Stimulated activated CD8-positive, alpha-beta memory T cell treated with anti-CD3 and anti-CD28 coated beads, Interleukin-2, amount 100 ng/mL, for 48 hours (primary cell): ENCODE data around the gene ZMYM2.

Experiments used
- DNase-seq, 2 donors: peaks; one replicate each; pipeline ENCODE4 v3.0.0-alpha.2; 2020; ENCODE audit warnings: low read depth in 2 of 2

The ZMYM2 gene

GRCh38 chr13:20105161-20105689 is 146.7 kb downstream of the ZMYM2 start:
- DNase-seq = no peak

- DNase-seq = no peak
Observed at GRCh38 chr13:20106742-20107141, 148.2 kb downstream of the ZMYM2 start.

- no peak for DNase-seq
Observed at GRCh38 chr13:20109037-20109436, 150.5 kb downstream of the ZMYM2 start.

- no peak for DNase-seq
Observed at GRCh38 chr13:20114066-20114610, 155.6 kb downstream of the ZMYM2 start.

GRCh38 chr13:20116213-20116612 is 157.7 kb downstream of the ZMYM2 start:
- no peak for DNase-seq

GRCh38 chr13:20118268-20119140 is 160.0 kb downstream of the ZMYM2 start:
- no peak for DNase-seq

- DNase-seq = no peak
Observed at GRCh38 chr13:20119960-20120359, 161.4 kb downstream of the ZMYM2 start.

GRCh38 chr13:20121159-20121525 is 162.6 kb downstream of the ZMYM2 start:
- DNase-seq = no peak

- no peak for DNase-seq
Observed at GRCh38 chr13:20124303-20124702, 165.8 kb downstream of the ZMYM2 start.

GRCh38 chr13:20125129-20125782 is 166.7 kb downstream of the ZMYM2 start:
- no peak for DNase-seq

GRCh38 chr13:20125783-20126165 is 167.2 kb downstream of the ZMYM2 start:
- no peak for DNase-seq

GRCh38 chr13:20126541-20127261 is 168.2 kb downstream of the ZMYM2 start:
- DNase-seq = no peak

GRCh38 chr13:20127262-20127561 is 168.7 kb downstream of the ZMYM2 start:
- no peak for DNase-seq

GRCh38 chr13:20127562-20128458 is 169.3 kb downstream of the ZMYM2 start:
- DNase-seq = no peak

GRCh38 chr13:20128459-20128931 is 170.0 kb downstream of the ZMYM2 start:
- no peak for DNase-seq

GRCh38 chr13:20129076-20129475 is 170.5 kb downstream of the ZMYM2 start:
- no peak for DNase-seq

- DNase-seq = no peak
Observed at GRCh38 chr13:20130012-20130411, 171.5 kb downstream of the ZMYM2 start.

GRCh38 chr13:20130652-20131051 is 172.1 kb downstream of the ZMYM2 start:
- DNase-seq = no peak

- DNase-seq = no peak
Observed at GRCh38 chr13:20131057-20131832, 172.7 kb downstream of the ZMYM2 start.

GRCh38 chr13:20132052-20132634 is 173.6 kb downstream of the ZMYM2 start:
- DNase-seq = no peak
